Measurements from ENCODE around the gene RRAGD. TPM values are rescaled to one million over a fixed set of nuclear protein-coding genes. Genes with fewer than 3 reads are reported as not detected.

Gene RRAGD
- total RNA-seq, 2 experiments from 2014 or later = 19.7 to 22.1 TPM

DNA sequence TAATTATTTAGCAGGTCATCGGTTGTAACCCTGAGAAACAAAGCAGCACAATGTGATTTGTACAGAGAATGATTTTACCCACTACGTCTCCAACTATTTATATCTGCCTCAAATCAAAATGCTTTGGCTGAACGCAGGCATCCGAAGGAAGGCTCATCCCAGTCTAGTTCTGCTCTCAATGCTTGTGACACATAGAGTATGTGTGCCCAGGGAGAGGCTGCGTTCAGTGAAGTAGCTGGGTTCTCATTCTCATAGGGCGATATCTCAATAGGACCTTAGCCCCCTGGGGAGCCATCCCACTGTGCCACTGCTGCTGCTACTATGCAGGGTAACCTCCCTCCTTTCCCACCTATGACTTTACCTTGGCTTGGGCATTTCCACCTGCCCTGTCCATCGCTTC lies 97.4 kb downstream of the RRAGD start:
- CTCF ChIA-PET = interaction anchor here (1.2 kb wide), 1 partner anchor 332 kb away, joined by 3 read pairs; no protein-coding TSS in a partner anchor

More for the DNA sequence above, 97.4 kb downstream of the RRAGD start:
- TF ChIP-seq, protein P1, sequence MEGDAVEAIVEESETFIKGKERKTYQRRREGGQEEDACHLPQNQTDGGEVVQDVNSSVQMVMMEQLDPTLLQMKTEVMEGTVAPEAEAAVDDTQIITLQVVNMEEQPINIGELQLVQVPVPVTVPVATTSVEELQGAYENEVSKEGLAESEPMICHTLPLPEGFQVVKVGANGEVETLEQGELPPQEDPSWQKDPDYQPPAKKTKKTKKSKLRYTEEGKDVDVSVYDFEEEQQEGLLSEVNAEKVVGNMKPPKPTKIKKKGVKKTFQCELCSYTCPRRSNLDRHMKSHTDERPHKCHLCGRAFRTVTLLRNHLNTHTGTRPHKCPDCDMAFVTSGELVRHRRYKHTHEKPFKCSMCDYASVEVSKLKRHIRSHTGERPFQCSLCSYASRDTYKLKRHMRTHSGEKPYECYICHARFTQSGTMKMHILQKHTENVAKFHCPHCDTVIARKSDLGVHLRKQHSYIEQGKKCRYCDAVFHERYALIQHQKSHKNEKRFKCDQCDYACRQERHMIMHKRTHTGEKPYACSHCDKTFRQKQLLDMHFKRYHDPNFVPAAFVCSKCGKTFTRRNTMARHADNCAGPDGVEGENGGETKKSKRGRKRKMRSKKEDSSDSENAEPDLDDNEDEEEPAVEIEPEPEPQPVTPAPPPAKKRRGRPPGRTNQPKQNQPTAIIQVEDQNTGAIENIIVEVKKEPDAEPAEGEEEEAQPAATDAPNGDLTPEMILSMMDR (IDR thresholded peaks at IDR 0.05) = no peak
- Mint-ChIP-seq H3K27me3 (no peaks in the 10 kb centered on the region), H3K4me3 (no peak overlapping the region), H3K27ac (no peak overlapping the region), H3K36me3 (ENCODE audit: low read depth) (no peaks in the 10 kb centered on the region), H3K9me3 (no peaks in the 10 kb centered on the region), H3K4me1 (ENCODE audit: low read depth) (no peaks in the 10 kb centered on the region)
- no peak for ATAC-seq
- intact Hi-C loops (cut with micrococcal nuclease) = no loop called here
- no peak for DNase-seq
- POLR2A ChIA-PET = interaction anchor here (1.3 kb wide), 1 partner anchor 305 kb away, joined by 3 read pairs; no protein-coding TSS in a partner anchor

Other genes starting within 250 kb of the RRAGD start
- not detected for gene GABRR1, start 194.9 kb downstream of the RRAGD start, total RNA-seq
- gene GABRR2, start 97.0 kb downstream of the RRAGD start, total RNA-seq = under 1 TPM; 0.20 to 0.40 TPM
- gene UBE2J1, start 59.6 kb downstream of the RRAGD start, total RNA-seq = 10 to 100 TPM; 23.2 to 24.6 TPM
- gene ANKRD6, start 20.9 kb upstream of the RRAGD start, total RNA-seq = 1 to 10 TPM; 3.5 to 4.9 TPM
- gene LYRM2, start 226.5 kb upstream of the RRAGD start, total RNA-seq = 10 to 100 TPM; 23.6 to 23.7 TPM